Activated CD4-positive, CD25-positive, alpha-beta regulatory T cell (primary cell): ENCODE results near the gene ZFYVE28.
"Not testable (repeated sequence)": the region's sequence is repeated elsewhere in the genome, so short reads cannot be mapped to it uniquely, and the experiment has no call there.

Experiments used
- DNase-seq, 4 experiments: peaks; one replicate each; lab custom pipeline; 2025; lab: John Stamatoyannopoulos, UW

Gene ZFYVE28

DNA sequence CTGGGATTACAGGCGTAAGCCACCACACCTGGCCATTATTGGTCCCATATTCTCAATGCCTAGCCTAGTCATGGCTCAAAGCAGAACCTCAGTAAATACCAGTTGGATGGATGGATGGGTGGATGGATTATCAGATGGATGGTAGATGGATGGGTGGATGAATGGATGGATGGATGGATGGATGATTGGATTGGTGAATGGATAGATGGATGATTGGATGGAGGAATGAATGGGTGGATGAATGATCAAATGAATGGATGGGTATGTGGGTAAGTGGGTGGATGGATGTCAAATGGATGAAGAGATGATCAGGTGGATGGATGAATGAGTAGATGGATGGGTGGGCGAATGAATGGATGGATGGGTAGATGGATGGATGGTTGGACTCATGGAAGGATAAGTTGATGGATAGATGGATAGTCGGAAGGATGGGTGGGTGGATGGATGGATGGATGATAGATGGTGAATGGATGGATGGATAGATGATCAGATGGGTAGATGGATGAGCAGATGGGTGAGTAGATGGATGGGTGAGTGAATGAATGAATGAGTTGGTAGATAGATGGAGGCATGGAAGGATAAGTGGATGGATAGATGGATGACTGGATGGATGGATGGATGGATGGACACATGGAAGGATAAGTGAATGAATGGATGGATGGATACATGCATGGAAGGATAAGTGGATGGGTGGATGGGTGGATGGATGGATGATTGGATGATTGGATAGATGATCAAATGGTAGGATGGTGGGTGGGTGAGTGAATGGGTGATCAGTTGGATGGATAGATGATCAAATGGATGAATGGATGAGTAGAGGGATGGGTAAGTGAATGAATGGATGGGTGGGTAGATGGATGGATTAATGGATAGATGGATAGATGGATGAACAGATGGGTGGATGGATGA is 28.5 kb upstream of the ZFYVE28 start:
- DNase-seq = no peak

DNA sequence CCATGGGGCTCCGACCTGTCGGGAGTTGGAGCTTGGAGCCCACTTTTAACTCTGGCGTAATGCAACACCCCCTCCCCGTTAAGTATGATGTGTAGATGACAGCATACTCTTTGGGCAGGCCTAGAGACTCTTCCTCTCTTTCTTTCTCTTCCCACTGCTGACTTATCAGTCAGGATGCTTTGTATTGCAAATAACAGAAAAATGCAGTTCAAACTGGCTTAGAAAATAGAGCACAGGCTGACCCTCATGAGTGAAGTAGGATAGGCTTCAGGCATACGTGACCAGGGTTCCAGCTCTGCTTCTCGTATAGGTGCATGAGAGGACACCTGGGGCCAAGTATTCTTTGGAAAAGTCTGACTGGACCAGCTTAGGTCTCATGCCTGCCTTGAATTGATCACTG is 27.1 kb upstream of the ZFYVE28 start:
- no peak for DNase-seq

DNA sequence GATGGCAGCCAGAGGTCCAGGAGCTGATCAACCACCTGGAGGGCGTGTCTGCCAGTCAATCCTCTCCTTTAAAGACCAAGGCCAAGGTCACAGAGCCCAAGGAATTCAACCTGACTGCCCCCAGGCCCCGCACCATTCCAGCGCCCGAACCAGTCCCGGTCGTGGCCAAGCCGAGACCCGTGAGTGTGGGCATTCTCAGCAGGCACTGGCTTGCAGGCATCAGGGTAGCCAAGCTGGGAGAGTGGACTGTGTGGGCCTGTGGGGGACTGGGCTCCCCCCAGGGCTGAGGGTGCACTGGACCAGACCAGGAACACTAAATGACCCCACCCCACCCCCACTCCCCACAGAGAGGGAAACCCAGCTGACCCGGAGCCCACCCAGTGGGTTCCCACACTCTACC is 26.7 kb upstream of the ZFYVE28 start:
- DNase-seq = no peak

DNA sequence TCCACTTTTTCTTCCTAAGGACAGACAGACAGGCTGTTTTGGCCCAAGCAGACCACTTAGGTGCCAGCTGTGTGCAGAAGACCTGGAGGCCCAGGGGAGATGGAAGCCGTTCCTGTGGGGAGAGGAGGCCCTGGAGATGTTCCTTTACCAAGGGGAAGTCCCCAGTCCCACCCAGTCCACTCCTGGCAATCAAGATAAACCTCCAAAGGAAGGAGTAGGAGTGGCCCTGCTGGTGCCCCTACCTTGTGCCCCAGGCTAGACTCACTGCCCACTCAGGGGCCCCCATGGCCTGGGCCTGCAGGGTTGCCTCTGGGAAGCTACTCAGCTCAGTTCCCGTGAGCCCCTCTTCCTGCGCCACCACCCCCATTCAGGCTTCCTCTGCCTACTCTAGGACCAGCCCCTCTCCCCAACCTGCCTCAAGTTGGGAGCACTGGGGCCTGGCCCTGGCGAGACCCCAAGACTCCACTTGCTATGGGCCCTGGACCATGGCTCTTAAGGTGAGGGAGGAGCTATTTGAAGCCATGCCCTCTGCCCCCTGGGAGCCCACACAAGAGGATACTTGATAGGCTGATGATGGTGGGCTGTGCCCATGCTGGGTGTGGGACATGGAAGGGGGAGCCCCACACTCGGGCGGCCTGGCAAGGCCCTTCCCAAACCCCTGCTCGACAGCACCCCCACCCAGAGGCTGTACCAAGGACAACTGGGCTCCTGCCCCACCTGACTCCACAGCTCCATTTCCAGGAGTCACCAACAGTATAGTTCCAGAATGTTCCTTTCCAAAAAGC is 25.7 kb upstream of the ZFYVE28 start:
- no peak for DNase-seq

DNA sequence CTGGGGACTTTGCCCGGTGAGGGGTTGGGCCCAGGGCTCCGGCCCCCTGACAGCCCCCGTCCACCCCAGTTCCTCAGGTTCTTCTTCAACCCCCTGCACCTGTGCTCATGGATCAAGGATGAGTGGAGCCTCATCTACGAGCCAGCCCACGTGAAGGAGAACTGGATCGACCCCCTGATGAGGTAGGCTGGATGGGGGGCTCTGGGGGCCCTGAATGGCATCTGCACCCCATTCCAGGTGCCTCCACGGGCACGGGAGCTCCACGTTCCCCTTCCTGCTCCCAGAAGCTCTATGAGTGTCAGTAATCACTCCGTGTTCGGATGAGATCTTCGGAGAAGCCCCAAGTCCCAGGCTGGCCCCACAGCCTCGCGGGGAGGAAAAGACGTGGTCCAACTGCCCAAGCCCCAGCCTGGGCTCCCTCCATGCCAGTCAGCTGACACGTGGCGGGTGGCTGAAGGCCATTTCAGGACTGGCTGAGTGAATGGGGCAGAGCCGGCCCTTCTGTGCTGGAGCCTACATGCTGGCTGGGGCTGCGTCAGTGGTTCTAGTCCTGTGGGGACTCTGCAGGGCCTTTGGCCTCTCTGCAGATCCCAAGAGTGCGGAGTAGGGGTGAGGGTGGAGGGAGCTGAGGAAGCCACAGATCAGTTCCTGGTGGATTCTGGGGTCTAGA is 24.8 kb upstream of the ZFYVE28 start:
- DNase-seq = no peak

DNA sequence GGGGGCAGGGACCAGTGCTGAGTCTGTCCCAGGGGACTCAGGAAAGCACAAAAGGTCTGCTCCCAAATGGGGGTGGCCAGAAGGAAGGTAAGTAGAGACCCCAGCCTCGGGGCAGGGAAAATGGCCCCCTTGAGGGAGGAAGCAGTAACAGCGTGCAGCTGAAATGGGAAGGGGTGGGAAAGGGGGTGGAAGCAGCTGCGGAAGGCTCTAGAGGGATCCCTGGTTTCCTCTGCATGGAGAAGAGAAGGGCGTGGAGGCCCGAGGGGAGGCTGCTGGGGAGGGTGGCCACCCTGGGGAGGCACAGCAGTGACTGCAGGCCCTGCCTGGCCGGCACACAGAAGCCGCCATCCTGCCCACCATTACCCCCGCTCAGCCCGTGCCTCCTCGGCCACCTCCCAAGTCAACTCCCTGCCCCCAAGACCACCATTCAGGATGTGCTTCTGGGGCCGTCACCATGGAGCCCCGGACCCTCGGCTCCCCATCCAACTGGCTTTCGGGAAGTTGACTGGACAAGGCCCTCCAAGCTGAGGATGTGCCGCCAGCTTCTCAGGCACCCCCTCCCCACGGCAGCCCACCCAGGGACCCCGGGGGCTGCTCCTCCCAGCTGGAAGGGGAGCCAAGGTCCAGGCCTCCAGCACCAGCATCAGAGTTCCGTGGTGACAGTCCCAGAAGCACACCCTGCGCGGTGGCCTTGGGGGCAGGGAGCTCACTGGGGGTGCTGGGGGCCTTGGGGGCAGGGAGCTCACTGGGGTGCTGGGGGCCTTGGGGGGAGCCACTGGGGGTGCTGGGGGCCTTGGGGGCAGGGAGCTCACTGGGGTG is 23.9 kb upstream of the ZFYVE28 start:
- no peak for DNase-seq

DNA sequence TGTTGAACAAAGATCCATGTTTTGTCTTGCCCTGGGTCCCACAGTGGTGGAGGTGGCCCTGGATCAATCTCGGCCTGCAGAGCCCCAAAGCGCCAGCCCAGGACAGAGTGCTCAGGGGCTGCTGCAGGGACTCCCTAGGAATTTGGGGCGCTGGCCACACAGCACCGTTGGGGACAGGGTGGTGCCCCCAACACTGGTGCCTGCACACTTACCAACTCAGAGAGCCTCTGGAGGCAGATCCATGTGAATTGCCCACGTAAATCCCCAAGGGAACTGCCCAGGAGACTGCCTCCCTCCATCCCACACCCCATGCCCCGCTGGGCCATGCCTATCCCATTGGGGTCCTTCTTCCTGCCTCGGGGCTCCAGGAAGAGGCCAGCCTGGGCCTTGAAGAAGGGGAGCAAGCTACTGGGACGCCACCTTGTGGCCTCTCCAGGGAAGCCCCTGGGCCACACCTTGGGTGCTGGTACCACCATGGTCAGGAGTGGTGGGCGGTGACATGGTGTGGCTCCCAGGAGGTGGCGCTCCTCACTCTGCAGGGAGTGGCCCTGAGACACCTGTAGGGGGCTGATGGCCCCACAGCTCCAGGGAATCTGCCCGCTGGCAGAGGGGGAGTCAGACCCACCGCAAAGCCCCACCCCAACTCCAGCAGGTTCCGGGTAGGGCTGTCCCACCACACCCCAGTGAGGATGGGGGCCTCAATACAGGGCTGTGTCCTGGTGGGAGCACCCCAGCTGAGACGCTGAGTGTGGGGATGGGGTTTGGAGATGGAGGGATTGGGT is 23.1 kb upstream of the ZFYVE28 start:
- peak; percentile 28 to 52 (median 49) for DNase-seq

DNA sequence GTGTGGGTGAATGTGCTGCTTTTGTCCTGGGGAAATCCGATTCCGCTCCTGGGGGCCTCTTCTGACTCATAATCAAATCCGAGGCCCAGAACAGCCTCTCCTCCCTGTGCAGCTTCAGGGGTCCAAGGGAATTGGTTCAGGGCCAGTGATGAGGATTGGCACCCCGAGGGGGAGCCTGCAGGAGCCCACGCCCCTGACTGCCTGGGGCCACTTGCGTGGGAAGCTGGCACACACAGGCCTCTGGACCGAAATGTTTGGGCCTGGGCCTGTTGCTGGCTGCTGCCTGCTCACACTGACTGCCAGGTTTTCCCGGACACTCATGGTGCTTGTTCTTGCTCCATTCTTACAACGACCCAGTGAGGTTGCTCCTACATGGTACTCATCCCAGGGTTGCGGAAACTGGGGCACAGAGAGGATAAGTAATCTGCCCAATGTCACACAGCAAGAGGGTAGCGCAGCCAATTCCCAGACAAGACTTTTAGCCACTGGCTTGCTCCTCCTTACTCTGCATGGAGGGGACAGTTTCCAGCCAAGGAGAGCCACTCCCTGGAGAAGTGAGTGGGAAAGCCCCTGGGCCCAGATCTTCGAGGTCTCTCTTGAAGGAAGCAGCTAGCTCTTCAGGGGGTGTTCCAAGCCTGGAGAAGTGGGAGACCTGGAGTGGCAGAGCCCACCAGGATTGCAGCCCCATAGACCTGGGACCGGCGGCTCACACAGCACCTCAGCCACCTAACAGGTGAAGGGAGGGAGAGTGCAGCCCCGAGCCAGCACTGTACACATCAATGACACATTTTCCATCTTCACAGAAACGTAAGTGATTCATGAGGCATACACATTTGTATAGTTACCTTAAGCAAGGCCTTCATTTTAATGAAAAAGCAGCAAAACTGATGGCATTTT is 20.6 kb upstream of the ZFYVE28 start:
- DNase-seq = no peak

DNA sequence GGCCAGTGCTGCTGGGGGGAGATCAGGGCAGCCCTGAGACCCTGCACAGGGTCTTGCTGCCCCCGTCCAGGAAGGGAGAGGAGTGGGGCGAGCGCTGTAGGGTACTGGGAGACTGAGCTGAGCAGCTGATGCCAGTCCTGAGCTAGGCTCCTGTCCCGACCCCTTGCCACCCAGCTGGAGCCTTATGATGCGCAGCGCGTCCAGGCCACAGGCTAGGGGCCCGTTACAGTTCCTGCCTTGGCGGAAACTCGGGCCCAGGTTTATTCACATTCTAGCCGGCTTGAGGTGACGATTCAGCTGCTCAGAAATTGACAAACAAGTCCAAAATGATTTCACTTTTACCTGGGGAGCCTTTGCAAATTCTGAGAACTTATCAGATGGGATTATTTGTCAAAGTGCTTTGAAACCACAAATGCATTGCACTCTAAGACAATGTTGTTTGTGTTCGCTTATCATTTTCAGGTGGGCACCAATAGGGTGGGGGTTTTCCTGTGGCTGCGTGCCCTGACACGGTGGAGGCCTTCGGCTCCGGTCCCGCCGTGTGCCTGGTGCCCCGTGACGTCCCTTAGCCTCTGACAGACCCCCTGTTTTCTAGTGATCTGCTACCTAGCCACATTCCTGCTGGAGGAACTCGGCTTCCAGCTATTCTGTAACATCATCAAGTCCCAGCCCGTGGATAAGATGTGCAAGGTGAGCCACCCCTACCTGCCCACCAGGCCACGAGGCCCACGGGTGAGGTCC is 19.2 kb upstream of the ZFYVE28 start:
- DNase-seq = no peak

DNA sequence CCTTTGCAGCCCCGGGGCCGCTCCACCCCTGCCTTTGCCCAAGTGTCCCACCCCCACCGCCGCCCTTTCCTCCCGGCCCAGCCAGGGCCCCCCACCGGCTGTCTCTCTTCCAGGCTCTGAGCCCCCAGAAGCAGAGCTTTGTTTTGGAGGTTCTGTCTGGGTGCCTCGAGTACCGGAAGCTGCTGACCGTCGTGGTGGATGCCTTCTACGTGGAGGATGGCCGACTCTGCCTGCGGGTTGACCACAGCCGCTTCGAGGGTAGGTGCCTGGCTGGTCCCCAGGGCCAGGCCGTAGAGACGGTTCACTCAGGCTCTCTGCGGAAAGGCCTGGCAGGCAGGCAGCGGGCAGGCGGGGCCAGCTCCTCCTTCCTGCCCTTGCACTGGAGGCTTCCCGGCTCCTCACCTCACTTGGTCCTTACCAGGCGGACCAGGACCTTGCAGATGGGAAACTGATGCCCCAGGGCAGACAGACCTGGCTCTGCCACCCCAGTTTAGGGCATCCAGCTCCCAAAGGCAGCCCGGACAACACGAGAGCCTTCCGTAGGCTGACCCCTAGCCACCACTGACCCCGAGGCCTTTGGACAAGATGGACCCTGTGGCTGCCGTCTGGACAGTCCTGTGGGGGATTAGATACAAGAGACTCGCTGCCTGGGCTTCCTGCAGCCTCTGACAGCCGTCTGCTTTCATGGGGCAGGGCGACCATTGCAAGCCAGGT is 18.5 kb upstream of the ZFYVE28 start:
- DNase-seq = no peak

DNA sequence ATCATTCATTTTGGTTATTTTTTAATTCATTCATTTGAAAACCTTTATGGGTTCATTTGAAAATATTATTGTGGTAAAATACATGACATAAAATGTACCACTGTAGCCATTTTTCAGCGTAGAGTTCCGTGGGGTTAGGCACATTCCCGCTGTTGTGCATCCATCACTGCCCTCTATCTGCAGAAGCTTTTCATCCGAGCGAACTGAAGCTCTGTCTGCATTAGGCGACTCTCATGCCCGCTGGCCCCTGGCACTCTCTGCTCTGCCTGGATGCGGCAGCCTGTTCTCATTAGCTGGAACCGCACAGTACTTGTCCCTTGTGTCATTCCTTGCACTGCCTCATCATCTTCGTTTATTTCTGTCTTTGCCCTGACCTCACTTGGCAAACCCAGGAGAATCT is 17.9 kb upstream of the ZFYVE28 start:
- no peak for DNase-seq

DNA sequence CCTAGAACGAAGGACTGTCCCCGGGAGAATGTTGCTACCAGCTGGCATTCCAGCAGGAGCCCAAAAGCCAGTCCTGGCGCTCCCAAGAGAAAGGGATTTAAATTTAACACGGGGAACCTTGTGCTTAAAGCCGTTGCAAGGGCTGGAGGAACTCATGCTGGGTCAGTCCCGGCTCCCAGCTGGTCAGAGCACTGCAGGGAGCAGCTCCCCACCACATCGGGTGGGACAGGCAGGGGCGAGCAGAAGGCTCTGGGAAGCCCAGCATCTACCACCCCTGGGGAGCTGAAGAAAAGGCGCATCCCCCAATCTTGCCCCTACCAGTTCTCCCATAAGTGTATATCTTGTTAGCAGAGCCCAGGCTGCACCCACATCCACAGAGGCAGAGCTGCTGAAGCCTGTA is 16.0 kb upstream of the ZFYVE28 start:
- DNase-seq = no peak

DNA sequence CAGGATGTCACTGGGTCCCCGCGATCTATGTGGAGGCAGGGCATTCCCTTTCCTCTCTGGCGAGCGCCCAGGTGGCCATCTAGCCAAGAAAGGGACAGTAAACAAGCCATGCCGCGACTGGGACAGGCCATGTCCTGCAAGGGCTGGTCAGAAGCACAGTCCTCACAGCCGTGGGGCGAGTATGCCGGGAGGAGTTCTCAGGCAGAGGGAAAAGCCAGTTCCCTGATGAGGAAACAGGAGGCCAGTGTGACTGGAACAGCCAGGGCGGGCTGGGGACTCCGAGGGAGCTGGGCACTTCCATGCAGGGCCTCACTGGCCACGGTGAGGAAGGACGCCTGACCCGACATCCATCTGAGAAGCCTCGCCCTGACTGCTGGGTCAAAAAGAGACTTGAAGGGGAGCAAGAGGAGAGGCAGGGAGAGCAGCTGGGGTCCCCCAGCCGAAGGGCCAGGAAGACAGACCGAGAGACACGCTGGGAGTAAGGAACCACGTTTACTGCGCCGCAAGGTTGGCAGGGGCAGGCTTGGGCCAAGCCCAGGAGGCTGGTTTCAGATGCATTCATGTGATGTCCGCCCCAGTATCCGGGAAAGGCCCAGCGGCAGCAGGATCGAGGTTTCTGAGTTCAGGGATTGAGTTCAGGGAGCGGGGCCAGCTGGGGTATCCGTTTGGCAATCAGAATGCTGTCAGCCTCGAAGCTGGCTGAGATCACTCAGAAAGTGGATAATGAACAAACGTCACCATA is 15.3 kb upstream of the ZFYVE28 start:
- DNase-seq = no peak

DNA sequence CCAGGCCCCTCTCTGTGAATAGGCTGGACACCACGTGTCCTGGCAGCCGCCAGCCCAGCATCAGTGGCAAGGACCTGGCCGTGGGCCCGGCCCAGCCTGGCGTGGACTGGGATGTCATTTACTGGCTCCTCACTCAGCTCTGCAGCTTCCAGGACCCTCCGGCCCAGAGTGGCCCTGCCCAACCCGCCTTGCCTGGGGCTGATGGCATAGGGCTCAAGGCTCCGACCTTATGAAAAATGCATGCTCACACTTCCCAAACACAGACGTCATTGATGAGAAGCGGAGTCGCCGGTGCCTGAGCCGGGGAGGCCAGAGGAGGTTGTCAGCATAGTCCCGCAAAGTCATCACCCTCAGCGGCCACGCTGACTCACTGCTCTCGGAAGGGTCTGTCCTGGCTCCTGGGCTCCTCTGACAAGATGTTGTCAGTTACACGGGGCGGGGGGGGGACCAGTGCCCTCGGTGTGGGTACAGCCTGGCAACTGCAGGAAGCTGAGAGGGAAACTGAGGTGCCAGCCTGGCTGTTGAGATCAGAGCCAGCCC is 14.6 kb upstream of the ZFYVE28 start:
- no peak for DNase-seq

DNA sequence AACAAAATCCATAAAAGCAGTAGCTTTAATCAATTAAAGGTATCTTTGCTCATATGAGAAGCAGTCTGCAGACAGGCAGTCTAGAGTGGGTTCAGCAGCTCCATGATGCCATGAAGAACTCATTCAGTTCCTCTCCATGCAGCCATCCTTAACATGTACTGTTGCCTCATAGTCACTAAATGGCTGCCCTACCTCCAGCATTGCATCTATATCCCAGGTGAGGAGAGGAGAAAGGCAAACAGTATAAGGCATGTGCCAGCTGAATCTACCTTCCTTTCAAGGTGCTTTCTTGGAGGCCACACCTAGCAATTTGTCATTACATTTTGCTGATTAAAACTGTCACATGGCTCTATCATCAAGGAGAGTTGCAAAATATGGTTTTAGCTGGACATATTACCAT is 13.6 kb upstream of the ZFYVE28 start:
- no peak for DNase-seq

DNA sequence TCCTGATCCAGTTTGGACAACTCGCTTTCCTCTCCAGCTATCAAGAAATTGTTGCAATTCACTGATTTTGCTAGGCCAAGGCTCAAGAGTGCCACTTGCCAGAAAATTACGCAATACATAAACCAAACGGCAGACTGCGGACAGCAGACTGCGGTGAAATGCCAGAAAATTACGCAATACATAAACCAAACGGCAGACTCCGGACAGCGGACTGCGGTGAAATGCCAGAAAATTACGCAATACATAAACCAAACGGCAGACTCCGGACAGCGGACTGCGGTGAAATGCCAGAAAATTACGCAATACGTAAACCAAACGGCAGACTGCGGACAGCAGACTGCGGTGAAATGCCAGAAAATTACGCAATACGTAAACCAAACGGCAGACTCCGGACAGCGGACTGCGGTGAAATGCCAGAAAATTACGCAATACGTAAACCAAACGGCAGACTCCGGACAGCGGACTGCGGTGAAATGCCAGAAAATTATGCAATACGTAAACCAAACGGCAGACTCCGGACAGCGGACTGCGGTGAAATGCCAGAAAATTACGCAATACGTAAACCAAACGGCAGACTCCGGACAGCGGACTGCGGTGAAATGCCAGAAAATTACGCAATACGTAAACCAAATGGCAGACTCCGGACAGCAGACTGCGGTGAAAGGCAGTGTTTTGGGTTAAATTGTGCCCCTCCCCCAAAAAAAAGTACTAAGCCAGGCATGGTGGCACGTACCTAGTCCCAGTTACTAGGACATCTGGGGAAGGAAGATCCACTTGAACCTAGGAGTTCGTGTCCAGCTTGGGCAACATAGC is 11.7 kb upstream of the ZFYVE28 start:
- not testable (repeated sequence) for DNase-seq
